Left ventricle myocardium inferior (tissue), 1 donor: ENCODE data around the gene VPS16. TPM values are rescaled to one million over a fixed set of nuclear protein-coding genes. Genes with fewer than 3 reads are reported as not detected.
A peak's percentile ranks its signal among the peaks of the same experiment; 100 is the strongest.

Experiments used
- DNase-seq: peaks from one replicate; pipeline ENCODE4 v3.0.0-alpha.2; 2020
- H3K27ac ChIP-seq: fragments of 200-600 bp; replicated peaks from 2 replicates; pipeline ENCODE4 v1.8.0; 2021
- H3K27me3 ChIP-seq: fragments of 200-600 bp; 2 replicates; pipeline ENCODE4 v1.8.0; 2021; ENCODE audit warnings: low read depth
- H3K36me3 ChIP-seq: fragments of 200-600 bp; 2 replicates; pipeline ENCODE4 v1.8.0; 2021
- H3K4me1 ChIP-seq: fragments of 200-600 bp; 2 replicates; pipeline ENCODE4 v1.8.0; 2021
- H3K4me3 ChIP-seq: fragments of 200-600 bp; 2 replicates; pipeline ENCODE4 v1.8.0; 2021; ENCODE audit warnings: mild to moderate bottlenecking, moderate library complexity
- H3K9me3 ChIP-seq: fragments of 200-600 bp; replicated peaks from 2 replicates; pipeline ENCODE4 v1.8.0; 2021
- intact Hi-C: fragments of 100-400 bp; cut with micrococcal nuclease; formaldehyde crosslinking; loops from one replicate; pipeline ENCODE4 v1.11.0; 2022
- total RNA-seq: library from RNA; stranded (reverse); fragmentation: NEBNext Ultra II Directional; extraction: Animal tissue kit (Norgen Biotek cat#: 25700); gene quantifications from one replicate; pipeline ENCODE4 v1.2.1, GENCODE V29; 2021
- TF ChIP-seq, protein P1 (sequence below): fragments of 200-600 bp; IDR thresholded peaks from 2 replicates; pipeline ENCODE4 v1.8.0; 2021; ENCODE audit warnings: antibody characterized with exemption, mild to moderate bottlenecking, borderline replicate concordance
- donor health status: DM: no; HTN: yes; CAD: no; lungs with severe emphysema.

The VPS16 gene
- total RNA-seq, 1 donor from 2014 or later = 15.7 TPM

- TF ChIP-seq, protein P1, sequence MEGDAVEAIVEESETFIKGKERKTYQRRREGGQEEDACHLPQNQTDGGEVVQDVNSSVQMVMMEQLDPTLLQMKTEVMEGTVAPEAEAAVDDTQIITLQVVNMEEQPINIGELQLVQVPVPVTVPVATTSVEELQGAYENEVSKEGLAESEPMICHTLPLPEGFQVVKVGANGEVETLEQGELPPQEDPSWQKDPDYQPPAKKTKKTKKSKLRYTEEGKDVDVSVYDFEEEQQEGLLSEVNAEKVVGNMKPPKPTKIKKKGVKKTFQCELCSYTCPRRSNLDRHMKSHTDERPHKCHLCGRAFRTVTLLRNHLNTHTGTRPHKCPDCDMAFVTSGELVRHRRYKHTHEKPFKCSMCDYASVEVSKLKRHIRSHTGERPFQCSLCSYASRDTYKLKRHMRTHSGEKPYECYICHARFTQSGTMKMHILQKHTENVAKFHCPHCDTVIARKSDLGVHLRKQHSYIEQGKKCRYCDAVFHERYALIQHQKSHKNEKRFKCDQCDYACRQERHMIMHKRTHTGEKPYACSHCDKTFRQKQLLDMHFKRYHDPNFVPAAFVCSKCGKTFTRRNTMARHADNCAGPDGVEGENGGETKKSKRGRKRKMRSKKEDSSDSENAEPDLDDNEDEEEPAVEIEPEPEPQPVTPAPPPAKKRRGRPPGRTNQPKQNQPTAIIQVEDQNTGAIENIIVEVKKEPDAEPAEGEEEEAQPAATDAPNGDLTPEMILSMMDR = no peak
- Histone ChIP-seq H3K36me3 (peaks cover 2% of the 10 kb centered on the region), H3K27me3 (no peaks in the 10 kb centered on the region), H3K4me1 (peaks cover 63% of the 10 kb centered on the region), H3K9me3 (no peaks in the 10 kb centered on the region), H3K27ac (peak within 1 kb of the TSS; percentile 92), H3K4me3 (peak within 1 kb of the TSS; percentile 89)
- intact Hi-C loops = no loop called here
- DNase-seq = peak; percentile 93
These were observed 32.6 kb downstream of the VPS16 start, which contains the start of gene PTPRA for GRCh38 chr20:2873010-2873746. TSS of gene PTPRA (plus strand) at chr20:2873481. CDS start at chr20:2964278, 90,797 bp downstream.

- peak; percentile 59 for DNase-seq
- peak overlapping the region; percentile 92 for H3K27ac ChIP-seq
- H3K36me3 ChIP-seq = peaks cover 3% of the 10 kb centered on the region
- TF ChIP-seq, protein P1 = no peak
- intact Hi-C loops = no loop called here
- H3K4me1 ChIP-seq = peaks cover 67% of the 10 kb centered on the region
- peak overlapping the region; percentile 89 for H3K4me3 ChIP-seq
- H3K9me3 ChIP-seq = no peaks in the 10 kb centered on the region
- no peaks in the 10 kb centered on the region for H3K27me3 ChIP-seq
These were observed 33.1 kb downstream of the VPS16 start for GRCh38 chr20:2873747-2874041.

DNA sequence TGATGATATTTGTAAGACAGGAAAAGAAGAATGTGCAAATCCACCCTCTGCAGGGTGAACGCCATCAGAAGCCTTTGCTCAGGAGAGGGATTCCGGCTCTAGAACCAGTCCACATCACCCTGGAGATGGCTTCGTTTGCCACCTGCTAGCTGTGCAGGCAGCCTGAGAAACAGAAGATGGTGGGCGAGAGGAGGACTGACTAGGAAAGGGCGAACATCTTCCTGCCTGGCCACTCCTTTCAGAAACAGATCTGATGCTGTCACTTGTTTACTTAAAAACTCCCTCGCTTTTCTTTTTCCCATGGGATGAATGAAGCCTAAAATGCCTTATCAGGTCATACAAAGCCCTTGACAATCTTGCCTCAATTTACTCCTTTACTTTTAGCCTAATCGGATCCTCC is 33.9 kb downstream of the VPS16 start:
- H3K4me1 ChIP-seq = peaks cover 74% of the 10 kb centered on the region
- no peak for DNase-seq
- TF ChIP-seq, protein P1 = no peak
- H3K36me3 ChIP-seq = peaks cover 3% of the 10 kb centered on the region
- H3K4me3 ChIP-seq = peak overlapping the region; percentile 89
- no peaks in the 10 kb centered on the region for H3K27me3 ChIP-seq
- intact Hi-C loops = no loop called here
- H3K9me3 ChIP-seq = no peaks in the 10 kb centered on the region
- no peak overlapping the region for H3K27ac ChIP-seq

DNA sequence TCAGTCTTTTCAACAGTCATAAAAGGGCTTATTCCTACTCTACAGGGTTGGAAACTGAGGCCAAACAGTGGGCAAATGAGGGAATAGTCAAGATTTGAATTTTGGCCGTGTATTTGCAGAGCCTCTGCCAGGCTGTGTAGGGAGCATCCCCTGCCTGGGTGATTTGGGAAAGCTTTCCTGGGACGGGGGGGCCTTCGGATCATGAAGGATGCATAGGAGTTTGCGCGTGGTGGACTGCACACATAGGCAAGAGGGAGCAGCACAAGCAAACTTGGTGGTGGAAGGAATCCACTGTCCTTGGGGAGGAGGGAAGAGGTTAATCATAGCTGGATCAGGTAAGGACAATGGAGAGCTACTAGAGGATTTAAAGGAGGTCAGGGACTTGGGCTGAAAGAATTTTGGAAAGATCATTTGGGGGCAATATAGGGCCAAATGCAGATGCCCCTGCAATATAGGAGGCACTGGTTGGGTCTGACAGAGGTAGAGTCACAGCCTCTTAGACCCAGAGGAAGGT is 35.2 kb downstream of the VPS16 start:
- H3K27me3 ChIP-seq = no peaks in the 10 kb centered on the region
- no peak for DNase-seq
- intact Hi-C loops = no loop called here
- no peaks in the 10 kb centered on the region for H3K9me3 ChIP-seq
- peak overlapping the region; percentile 89 for H3K4me3 ChIP-seq
- peaks cover 74% of the 10 kb centered on the region for H3K4me1 ChIP-seq
- H3K27ac ChIP-seq = no peak overlapping the region
- TF ChIP-seq, protein P1 = no peak
- H3K36me3 ChIP-seq = peaks cover 3% of the 10 kb centered on the region

DNA sequence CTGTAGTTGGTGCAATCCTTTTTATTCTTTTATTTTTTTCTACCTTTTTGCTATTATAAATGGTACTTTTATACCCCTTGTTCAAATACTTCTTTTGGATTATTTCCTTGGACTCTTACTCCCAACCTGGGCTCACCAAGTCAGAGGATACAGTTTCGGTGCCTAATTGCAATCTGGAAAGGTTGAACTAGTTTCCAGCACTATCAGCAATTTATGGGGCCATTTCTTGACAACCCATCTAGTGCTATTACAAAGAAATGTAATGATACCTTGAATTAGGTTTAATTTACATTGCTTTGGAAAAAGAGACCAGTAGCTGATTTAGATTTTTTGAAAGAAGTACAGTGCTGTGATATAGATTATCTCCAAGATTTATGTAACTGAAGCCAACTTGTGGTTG is 38.0 kb downstream of the VPS16 start:
- Histone ChIP-seq H3K36me3 (peaks cover 3% of the 10 kb centered on the region), H3K9me3 (no peaks in the 10 kb centered on the region), H3K4me1 (peaks cover 50% of the 10 kb centered on the region), H3K4me3 (no peak overlapping the region), H3K27me3 (no peaks in the 10 kb centered on the region), H3K27ac (peak overlapping the region; percentile 18)
- no peak for DNase-seq
- intact Hi-C loops = no loop called here
- TF ChIP-seq, protein P1 = no peak
